Caco-2 (cell line): ENCODE data around the gene NALF2. TPM values are rescaled to one million over a fixed set of nuclear protein-coding genes. Genes with fewer than 3 reads are reported as not detected.

Source experiments
- BruUV-seq: library from RNA; stranded (reverse); fragments of 400-500 nt; replicated peaks from 2 replicates; lab custom pipeline; 2021; lab: Mats Ljungman, UMichigan
- CTCF ChIA-PET: fragments of 300-600 bp; sonication (Branson Sonifier 250); formaldehyde crosslinking; loops from one replicate; lab custom pipeline; 2022; ENCODE audit warnings: antibody characterized with exemption; lab: Charles Lee
- POLR2A ChIA-PET: fragments of 300-600 bp; sonication (Branson Sonifier 250); formaldehyde crosslinking; loops from one replicate; lab custom pipeline; 2022; ENCODE audit warnings: antibody characterized with exemption; lab: Charles Lee
- DNase-seq, 2 experiments: peaks; one replicate each; pipeline versions ENCODE4 v3.0.0 to v3.0.0-alpha.2; 2020 to 2022
- H3K27me3 ChIP-seq: replicated peaks from 2 replicates; pipeline ENCODE4 v1.6.0; 2011; ENCODE audit warnings: low read length; ENCODE audit not compliant: control insufficient read depth, insufficient read depth
- H3K36me3 ChIP-seq: 2 replicates; pipeline ENCODE4 v1.5.1; 2011; ENCODE audit warnings: low read length; ENCODE audit not compliant: control insufficient read depth, insufficient read depth
- H3K4me1 ChIP-seq: fragments of 250-450 bp; sonication (Bioruptor Pico); 2 replicates; pipeline ENCODE4 v1.5.1; 2020; ENCODE audit warnings: mild to moderate bottlenecking
- H3K4me3 ChIP-seq: 2 replicates; pipeline ENCODE4 v1.5.1; 2011; ENCODE audit warnings: low read depth, mild to moderate bottlenecking, control low read depth, low read length
- H3K9me3 ChIP-seq: fragments of 250-450 bp; sonication (Bioruptor Pico); 2 replicates; pipeline ENCODE4 v1.5.1; 2020; ENCODE audit warnings: mild to moderate bottlenecking, moderate library complexity
- H3K27ac Mint-ChIP-seq: one replicate; pipeline ENCODE4 v1.8.0; 2022; ENCODE audit warnings: mixed read lengths; ENCODE audit not compliant: unreplicated experiment
- H3K27me3 Mint-ChIP-seq: one replicate; pipeline ENCODE4 v1.8.0; 2022; ENCODE audit warnings: mixed read lengths; ENCODE audit not compliant: insufficient read depth, unreplicated experiment
- H3K36me3 Mint-ChIP-seq: one replicate; pipeline ENCODE4 v1.8.0; 2022; ENCODE audit warnings: mild to moderate bottlenecking, mixed read lengths; ENCODE audit not compliant: insufficient read depth, unreplicated experiment
- H3K4me1 Mint-ChIP-seq: one replicate; pipeline ENCODE4 v1.8.0; 2022; ENCODE audit warnings: low read depth, mixed read lengths; ENCODE audit not compliant: unreplicated experiment
- H3K4me3 Mint-ChIP-seq: one replicate; pipeline ENCODE4 v1.8.0; 2022; ENCODE audit warnings: mild to moderate bottlenecking, moderate library complexity, mixed read lengths; ENCODE audit not compliant: unreplicated experiment
- H3K9me3 Mint-ChIP-seq: one replicate; pipeline ENCODE4 v1.8.0; 2022; ENCODE audit warnings: mixed read lengths; ENCODE audit not compliant: unreplicated experiment
- intact Hi-C: fragments of 100-400 bp; cut with micrococcal nuclease; formaldehyde crosslinking; loops from one replicate; pipeline ENCODE4 v1.10.0; 2022; ENCODE audit not compliant: unreplicated experiment
- total RNA-seq: library from RNA; stranded (reverse); gene quantifications from 2 replicates; pipeline ENCODE4 v1.2.3, GENCODE V29; 2022
- TF ChIP-seq, protein P1 (sequence below), 2 experiments: fragments of 200-600 bp in 1 of 2; IDR thresholded peaks; 1 replicate in 1 of 2; 2 replicates in 1 of 2; pipeline versions ENCODE4 v1.5.1 to v1.8.0; 2011 to 2022; ENCODE audit warnings: antibody characterized with exemption in 1 of 2, control low read depth in 1 of 2, inconsistent platforms in 1 of 2, low read depth in 1 of 2, low read length in 1 of 2, mild to moderate bottlenecking in 1 of 2, moderate library complexity in 1 of 2; ENCODE audit not compliant: insufficient read depth in 1 of 2, severe bottlenecking in 1 of 2, unreplicated experiment in 1 of 2

Gene NALF2
- total RNA-seq, 1 experiment from 2014 or later: 3.1 TPM

DNA sequence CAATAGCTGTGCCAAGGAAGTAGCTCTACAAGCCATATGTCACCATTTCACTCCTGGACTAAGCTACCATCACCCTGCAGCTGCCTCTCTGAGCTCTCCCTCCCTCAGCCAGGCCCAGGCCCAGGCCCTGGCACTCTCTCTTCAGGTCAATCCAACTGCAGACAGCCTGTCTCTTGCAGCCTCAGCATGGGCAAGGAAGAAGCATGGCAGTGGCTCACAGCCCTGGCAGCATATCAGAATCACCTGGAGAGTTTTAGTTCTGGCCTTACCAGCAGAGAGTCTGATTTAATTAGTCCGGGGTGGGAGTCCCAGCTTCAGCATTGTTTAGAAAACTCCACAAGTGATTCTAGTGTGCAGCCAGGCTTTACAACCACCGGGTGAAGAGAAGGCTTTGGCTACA lies 31.5 kb downstream of the NALF2 start:
- peaks cover 6% of the 10 kb centered on the region for H3K4me1 Mint-ChIP-seq
- no TSS peak for BruUV-seq
- intact Hi-C loops: no loop called here
- no peaks in the 10 kb centered on the region for H3K9me3 ChIP-seq
- no peak for DNase-seq
- no peak overlapping the region for H3K27ac Mint-ChIP-seq
- H3K4me1 ChIP-seq: no peaks in the 10 kb centered on the region
- H3K36me3 ChIP-seq: no peaks in the 10 kb centered on the region
- TF ChIP-seq, protein P1, sequence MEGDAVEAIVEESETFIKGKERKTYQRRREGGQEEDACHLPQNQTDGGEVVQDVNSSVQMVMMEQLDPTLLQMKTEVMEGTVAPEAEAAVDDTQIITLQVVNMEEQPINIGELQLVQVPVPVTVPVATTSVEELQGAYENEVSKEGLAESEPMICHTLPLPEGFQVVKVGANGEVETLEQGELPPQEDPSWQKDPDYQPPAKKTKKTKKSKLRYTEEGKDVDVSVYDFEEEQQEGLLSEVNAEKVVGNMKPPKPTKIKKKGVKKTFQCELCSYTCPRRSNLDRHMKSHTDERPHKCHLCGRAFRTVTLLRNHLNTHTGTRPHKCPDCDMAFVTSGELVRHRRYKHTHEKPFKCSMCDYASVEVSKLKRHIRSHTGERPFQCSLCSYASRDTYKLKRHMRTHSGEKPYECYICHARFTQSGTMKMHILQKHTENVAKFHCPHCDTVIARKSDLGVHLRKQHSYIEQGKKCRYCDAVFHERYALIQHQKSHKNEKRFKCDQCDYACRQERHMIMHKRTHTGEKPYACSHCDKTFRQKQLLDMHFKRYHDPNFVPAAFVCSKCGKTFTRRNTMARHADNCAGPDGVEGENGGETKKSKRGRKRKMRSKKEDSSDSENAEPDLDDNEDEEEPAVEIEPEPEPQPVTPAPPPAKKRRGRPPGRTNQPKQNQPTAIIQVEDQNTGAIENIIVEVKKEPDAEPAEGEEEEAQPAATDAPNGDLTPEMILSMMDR (IDR thresholded peaks at IDR 0.05; ENCODE audit: insufficient read depth in 1 of 2, low read depth in 1 of 2, low read length in 1 of 2, severe bottlenecking in 1 of 2, unreplicated experiment in 1 of 2): no peak
- no peak overlapping the region for H3K4me3 ChIP-seq
- no peaks in the 10 kb centered on the region for H3K27me3 ChIP-seq
- CTCF ChIA-PET: no interaction called here
- no peaks in the 10 kb centered on the region for H3K27me3 Mint-ChIP-seq
- POLR2A ChIA-PET: no interaction called here
- H3K4me3 Mint-ChIP-seq: no peak overlapping the region
- H3K36me3 Mint-ChIP-seq: no peaks in the 10 kb centered on the region
- peaks cover 9% of the 10 kb centered on the region for H3K9me3 Mint-ChIP-seq

DNA sequence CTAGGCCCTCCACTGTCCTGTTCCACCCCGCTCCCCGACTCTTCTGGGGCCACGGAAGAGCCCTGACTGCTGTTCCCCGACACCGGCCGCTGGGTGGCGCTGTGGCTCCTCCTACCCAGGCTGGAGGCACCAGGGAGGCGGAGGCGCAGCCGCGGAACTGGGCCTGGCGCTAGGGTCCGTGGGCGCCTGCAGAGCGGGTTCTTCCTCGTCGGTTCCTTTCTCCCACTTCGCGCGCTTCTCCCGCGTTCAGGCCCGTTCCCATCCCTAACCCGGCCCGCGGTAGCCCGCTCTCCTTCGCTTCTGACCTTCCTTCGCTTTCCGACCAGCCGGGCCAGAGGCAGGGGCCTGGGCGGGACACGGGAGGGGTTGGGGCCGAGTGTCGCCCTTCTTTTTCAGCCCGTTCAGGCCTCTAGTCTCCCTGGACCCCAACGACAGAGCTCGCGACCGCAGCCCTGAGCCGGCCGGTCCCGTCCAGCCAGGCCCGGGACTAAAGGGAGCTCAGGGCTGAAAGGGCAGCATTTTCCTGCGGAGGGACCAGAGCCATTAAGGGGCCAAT lies 34.3 kb downstream of the NALF2 start:
- POLR2A ChIA-PET: no interaction called here
- TF ChIP-seq, protein P1 (IDR thresholded peaks at IDR 0.05; ENCODE audit: insufficient read depth in 1 of 2, low read depth in 1 of 2, low read length in 1 of 2, severe bottlenecking in 1 of 2, unreplicated experiment in 1 of 2): peak in 1 of 2 experiments; percentile 14
- peak in 1 of 2 experiments; percentile 26 for DNase-seq
- no TSS peak for BruUV-seq
- H3K9me3 ChIP-seq: no peaks in the 10 kb centered on the region
- no peak overlapping the region for H3K4me3 ChIP-seq
- H3K36me3 Mint-ChIP-seq: no peaks in the 10 kb centered on the region
- peak overlapping the region; percentile 24 for H3K4me3 Mint-ChIP-seq
- CTCF ChIA-PET: no interaction called here
- peaks cover 6% of the 10 kb centered on the region for H3K4me1 Mint-ChIP-seq
- H3K36me3 ChIP-seq: no peaks in the 10 kb centered on the region
- H3K9me3 Mint-ChIP-seq: peaks cover 9% of the 10 kb centered on the region
- no peaks in the 10 kb centered on the region for H3K4me1 ChIP-seq
- H3K27me3 Mint-ChIP-seq: no peaks in the 10 kb centered on the region
- no peak overlapping the region for H3K27ac Mint-ChIP-seq
- H3K27me3 ChIP-seq: no peaks in the 10 kb centered on the region
- intact Hi-C loops: loop anchor here (1.0 to 2.0 kb wide), 2 partner anchors 42 to 80 kb away; no protein-coding TSS in a partner anchor

DNA sequence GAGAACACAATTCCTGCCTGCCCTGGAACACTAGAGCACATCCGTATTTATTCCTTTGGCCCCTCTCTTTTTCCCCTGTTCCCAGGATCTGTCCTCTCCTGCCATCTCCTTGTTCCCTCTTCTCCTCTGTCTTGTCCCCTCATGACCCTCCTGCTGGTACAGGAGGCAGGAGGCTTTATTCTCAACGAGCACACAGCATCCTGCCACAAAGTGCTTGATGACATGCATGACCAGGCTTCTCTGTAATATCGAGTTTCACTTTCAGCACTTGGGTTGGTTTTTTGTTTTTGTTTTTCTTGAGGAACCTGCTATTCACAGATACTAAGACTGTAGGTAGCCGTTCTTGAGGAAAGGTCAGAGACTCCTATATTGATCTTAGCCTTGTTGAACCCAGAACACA lies 35.3 kb downstream of the NALF2 start:
- no peaks in the 10 kb centered on the region for H3K27me3 ChIP-seq
- DNase-seq: no peak
- CTCF ChIA-PET: no interaction called here
- Mint-ChIP-seq H3K4me1 (peaks cover 6% of the 10 kb centered on the region), H3K36me3 (no peaks in the 10 kb centered on the region), H3K27ac (no peak overlapping the region), H3K4me3 (no peak overlapping the region), H3K27me3 (no peaks in the 10 kb centered on the region), H3K9me3 (peaks cover 9% of the 10 kb centered on the region)
- H3K4me1 ChIP-seq: no peaks in the 10 kb centered on the region
- TF ChIP-seq, protein P1 (IDR thresholded peaks at IDR 0.05; ENCODE audit: insufficient read depth in 1 of 2, low read depth in 1 of 2, low read length in 1 of 2, severe bottlenecking in 1 of 2, unreplicated experiment in 1 of 2): no peak
- intact Hi-C loops: loop anchor here (2.0 kb wide), 1 partner anchor 41 kb away; no protein-coding TSS in a partner anchor
- no TSS peak for BruUV-seq
- POLR2A ChIA-PET: no interaction called here
- no peaks in the 10 kb centered on the region for H3K9me3 ChIP-seq
- H3K36me3 ChIP-seq: no peaks in the 10 kb centered on the region
- H3K4me3 ChIP-seq: no peak overlapping the region
